ENCODE measurements around the gene GALNT6. TPM values are rescaled to one million over a fixed set of nuclear protein-coding genes. Genes with fewer than 3 reads are reported as not detected.
"Not testable (repeated sequence)": the region's sequence is repeated elsewhere in the genome, so short reads cannot be mapped to it uniquely, and the experiment has no call there.

Gene GALNT6
- total RNA-seq, 1 experiment from 2014 or later = 0.10 TPM

- H3K27ac ChIP-seq = no peak overlapping the region
- no peaks in the 10 kb centered on the region for H3K27me3 ChIP-seq
- no peak overlapping the region for H3K4me3 ChIP-seq
- H3K4me1 ChIP-seq = peaks cover 10% of the 10 kb centered on the region; the same call in 1 of the 2 replicates
- no peaks in the 10 kb centered on the region for H3K9me3 ChIP-seq (replicated peaks)
- no peak for DNase-seq
- no peaks in the 10 kb centered on the region for H3K36me3 ChIP-seq
Observed at GRCh38 chr12:51322452-51322851, 68.8 kb downstream of the GALNT6 start.

GRCh38 chr12:51321882-51322281 is 69.3 kb downstream of the GALNT6 start:
- Histone ChIP-seq H3K36me3 (no peaks in the 10 kb centered on the region), H3K27ac (no peak overlapping the region), H3K9me3 (replicated peaks) (no peaks in the 10 kb centered on the region)

DNA sequence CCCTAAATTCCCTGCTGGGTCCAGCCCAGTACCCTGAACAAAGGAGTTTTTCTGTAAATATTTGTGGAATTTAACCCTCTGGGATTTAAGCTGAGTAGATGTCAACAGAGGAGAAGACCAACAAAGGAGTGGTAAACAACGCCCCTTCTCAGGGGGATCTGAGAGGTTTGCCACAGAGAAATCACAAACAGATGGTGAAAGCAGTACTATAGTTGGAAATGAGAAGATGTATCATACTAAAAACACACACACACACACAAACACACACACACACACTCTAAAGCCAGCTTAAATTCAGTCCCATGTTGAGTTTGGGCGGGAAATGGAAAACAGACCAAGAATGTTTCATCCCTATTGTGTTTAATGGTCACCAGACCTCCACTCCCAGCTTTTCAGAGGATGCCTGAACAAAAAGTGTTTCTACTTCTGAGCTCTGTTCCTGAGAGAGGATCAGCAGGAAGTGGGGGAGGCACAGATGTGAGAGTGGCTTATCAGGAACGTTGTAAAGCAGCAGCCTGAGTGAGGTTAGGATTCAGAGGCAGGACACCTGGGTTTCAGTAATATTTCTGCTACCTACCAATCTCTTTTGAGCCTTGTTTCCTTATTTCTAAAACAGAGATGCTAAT is 70.4 kb downstream of the GALNT6 start:
- no peaks in the 10 kb centered on the region for H3K36me3 ChIP-seq
- no peaks in the 10 kb centered on the region for H3K27me3 ChIP-seq
- DNase-seq = no peak
- H3K4me3 ChIP-seq = no peak overlapping the region
- H3K4me1 ChIP-seq = no peaks in the 10 kb centered on the region
- H3K9me3 ChIP-seq (replicated peaks) = no peaks in the 10 kb centered on the region
- no peak overlapping the region for H3K27ac ChIP-seq

More at GRCh38 chr12:51321882-51322281, 69.3 kb downstream of the GALNT6 start:
- Histone ChIP-seq H3K4me1 (peaks cover 5% of the 10 kb centered on the region; the same call in 1 of the 2 replicates), H3K4me3 (no peak overlapping the region), H3K27me3 (no peaks in the 10 kb centered on the region)
- no peak for DNase-seq

- Histone ChIP-seq H3K4me1 (no peaks in the 10 kb centered on the region), H3K4me3 (no peak overlapping the region), H3K27me3 (no peaks in the 10 kb centered on the region), H3K27ac (no peak overlapping the region), H3K9me3 (replicated peaks) (no peaks in the 10 kb centered on the region), H3K36me3 (no peaks in the 10 kb centered on the region)
- DNase-seq = no peak
Observed at GRCh38 chr12:51320311-51320694, 70.9 kb downstream of the GALNT6 start.

DNA sequence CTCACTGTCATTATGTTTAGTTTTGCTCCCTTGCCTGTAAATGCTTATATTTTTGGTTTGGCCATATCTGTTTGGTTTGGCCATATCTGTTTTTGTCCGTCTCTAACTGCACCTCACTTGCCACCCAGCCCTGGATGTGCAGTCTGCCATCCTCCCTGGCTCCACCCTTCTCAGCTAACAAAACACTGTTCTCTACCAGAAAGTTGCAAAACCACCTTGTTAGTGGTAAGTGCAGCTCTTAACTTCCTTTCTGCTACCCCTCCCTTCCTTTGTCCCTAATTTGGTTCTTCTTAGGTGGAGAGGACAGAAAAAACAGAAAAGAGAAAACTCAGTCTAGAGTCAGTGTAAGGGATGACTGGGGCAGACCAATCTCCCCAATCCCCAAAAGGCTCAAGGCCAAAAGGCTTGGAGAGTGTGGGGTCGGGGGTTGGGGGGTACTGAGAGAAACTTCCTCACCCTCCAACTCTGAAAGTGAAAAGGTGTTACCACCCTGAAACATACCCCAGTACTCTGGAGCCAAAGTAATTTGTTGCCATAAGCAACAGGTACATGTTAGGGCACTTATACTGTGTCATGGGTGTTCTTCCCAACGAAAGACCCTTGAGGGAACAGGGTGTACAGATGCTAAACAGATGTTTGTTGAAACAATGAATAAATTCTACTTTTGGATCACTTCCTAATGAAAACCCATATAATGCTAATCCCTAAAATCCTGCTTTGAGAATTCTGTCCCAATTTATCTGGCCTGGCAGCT is 72.2 kb downstream of the GALNT6 start:
- no peaks in the 10 kb centered on the region for H3K27me3 ChIP-seq
- no peaks in the 10 kb centered on the region for H3K9me3 ChIP-seq (replicated peaks)
- no peak overlapping the region for H3K4me3 ChIP-seq
- no peaks in the 10 kb centered on the region for H3K4me1 ChIP-seq
- no peaks in the 10 kb centered on the region for H3K36me3 ChIP-seq
- no peak for DNase-seq
- H3K27ac ChIP-seq = no peak overlapping the region

DNA sequence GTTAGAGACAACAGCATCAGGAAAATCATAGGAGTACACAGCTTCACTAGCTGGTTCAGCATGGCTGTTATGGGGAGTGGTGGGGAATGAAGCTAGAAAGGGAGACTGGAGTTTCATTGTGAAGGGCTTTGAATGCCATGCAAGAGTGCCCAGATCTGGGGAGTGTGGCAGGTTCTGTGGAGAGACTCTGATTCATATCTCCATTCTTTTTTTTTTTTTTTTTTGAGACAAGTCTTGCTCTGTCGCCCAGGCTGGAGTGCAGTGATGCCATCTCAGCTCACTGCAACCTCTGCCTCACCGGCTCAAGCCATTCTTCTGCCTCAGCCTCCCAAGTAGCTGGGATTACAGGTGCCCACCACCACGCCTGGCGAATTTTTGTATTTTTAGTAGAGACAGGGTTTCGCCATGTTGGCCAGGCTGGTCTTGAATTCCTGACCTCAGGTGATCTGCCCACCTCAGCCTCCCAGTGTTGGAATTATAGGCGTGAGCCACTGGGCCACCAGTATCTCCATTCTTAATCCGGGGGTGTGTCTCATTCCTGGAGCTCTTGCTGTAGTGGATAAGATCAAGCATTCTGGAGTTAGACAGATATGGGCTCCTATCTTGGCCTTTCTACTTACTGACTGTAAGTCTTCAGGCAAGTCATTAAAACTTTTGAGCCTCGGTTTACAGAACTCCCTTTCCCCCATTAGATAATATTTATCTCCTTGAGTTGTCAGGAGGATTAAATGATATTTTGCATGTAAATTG is 73.0 kb downstream of the GALNT6 start:
- not testable (repeated sequence) for H3K4me3 ChIP-seq; H3K4me1 ChIP-seq; H3K27ac ChIP-seq; H3K36me3 ChIP-seq; H3K9me3 ChIP-seq (replicated peaks); H3K27me3 ChIP-seq; DNase-seq

GRCh38 chr12:51311389-51311788 is 79.8 kb downstream of the GALNT6 start:
- Histone ChIP-seq H3K4me1 (no peaks in the 10 kb centered on the region), H3K9me3 (replicated peaks) (no peaks in the 10 kb centered on the region), H3K4me3 (no peak overlapping the region), H3K27ac (no peak overlapping the region), H3K27me3 (no peaks in the 10 kb centered on the region; the same call in 1 of the 2 replicates), H3K36me3 (no peaks in the 10 kb centered on the region)
- no peak for DNase-seq

GRCh38 chr12:51307655-51308593 is 83.3 kb downstream of the GALNT6 start:
- H3K4me3 ChIP-seq = no peak overlapping the region
- no peak for DNase-seq
- H3K9me3 ChIP-seq (replicated peaks) = no peaks in the 10 kb centered on the region
- H3K27me3 ChIP-seq = no peaks in the 10 kb centered on the region; the same call in 1 of the 2 replicates
- no peaks in the 10 kb centered on the region for H3K36me3 ChIP-seq
- H3K4me1 ChIP-seq = no peaks in the 10 kb centered on the region
- H3K27ac ChIP-seq = no peak overlapping the region

DNA sequence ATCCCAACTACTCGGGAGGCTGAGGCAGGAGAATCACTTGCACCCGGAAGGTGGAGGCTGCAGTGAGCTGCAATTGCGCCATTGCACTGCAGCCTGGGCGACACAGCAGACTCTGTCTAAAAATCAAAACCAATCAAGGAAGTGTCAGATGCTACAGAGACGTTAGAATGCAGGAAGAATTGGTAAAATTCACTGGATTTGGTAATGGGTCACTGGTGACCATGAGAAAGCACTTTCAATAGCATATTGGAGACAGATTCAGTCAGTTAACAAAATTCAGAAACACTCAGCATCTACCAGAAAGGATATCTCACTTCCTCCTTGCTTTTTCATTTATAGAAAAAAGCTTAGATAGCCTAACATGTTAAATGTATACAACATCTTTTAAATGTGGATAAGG is 84.7 kb downstream of the GALNT6 start:
- no peaks in the 10 kb centered on the region for H3K4me1 ChIP-seq
- H3K27me3 ChIP-seq = peaks cover 3% of the 10 kb centered on the region
- H3K9me3 ChIP-seq (replicated peaks) = no peaks in the 10 kb centered on the region
- no peaks in the 10 kb centered on the region for H3K36me3 ChIP-seq
- no peak overlapping the region for H3K4me3 ChIP-seq
- no peak for DNase-seq
- no peak overlapping the region for H3K27ac ChIP-seq

Other genes starting within 250 kb of the GALNT6 start
- gene TFCP2, start 218.3 kb downstream of the GALNT6 start, total RNA-seq (2014; rRNA removed; shearing (Covaris generic)) = 22.2 and 24.1 TPM in 2 replicates
- 1.5 and 2.5 TPM in 2 replicates for gene POU6F1, start 173.3 kb downstream of the GALNT6 start, total RNA-seq (2014; rRNA removed; shearing (Covaris generic))
- 236 and 239 TPM in 2 replicates for gene DAZAP2, start 152.6 kb downstream of the GALNT6 start, total RNA-seq (2014; rRNA removed; shearing (Covaris generic))
- gene SMAGP, start 121.0 kb downstream of the GALNT6 start, total RNA-seq (2014; rRNA removed; shearing (Covaris generic)) = 0.38 and 1.2 TPM in 2 replicates
- not detected in 2 replicates for gene BIN2, start 67.2 kb downstream of the GALNT6 start, total RNA-seq (2014; rRNA removed; shearing (Covaris generic))
- not detected in 2 replicates for gene CELA1, start 44.7 kb downstream of the GALNT6 start, total RNA-seq (2014; rRNA removed; shearing (Covaris generic))
- gene SLC4A8, start 33.4 kb upstream of the GALNT6 start, total RNA-seq (2014; rRNA removed; shearing (Covaris generic)) = under 0.01 and 0.08 TPM in 2 replicates
- gene SCN8A, start 199.8 kb upstream of the GALNT6 start, total RNA-seq (2014; rRNA removed; shearing (Covaris generic)) = 0.33 and 0.67 TPM in 2 replicates

Data from SJCRH30 (cell line).